ENCODE measurements around the gene VPREB3.

- TF ChIP-seq POLR2A (IDR thresholded peaks at IDR 0.05): no peak
- no peak for TF ChIP-seq POLR2AphosphoS5 (IDR thresholded peaks at IDR 0.05)
These were observed 9.7 kb upstream of the VPREB3 start for GRCh38 chr22:23763954-23764353.
